ENCODE results near the gene BBS1. TPM values are rescaled to one million over a fixed set of nuclear protein-coding genes. Genes with fewer than 3 reads are reported as not detected.
A peak's percentile ranks its signal among the peaks of the same experiment; 100 is the strongest.

Gene BBS1
- total RNA-seq, 2 experiments from 2014 or later = 10.6 to 14.0 TPM

DNA sequence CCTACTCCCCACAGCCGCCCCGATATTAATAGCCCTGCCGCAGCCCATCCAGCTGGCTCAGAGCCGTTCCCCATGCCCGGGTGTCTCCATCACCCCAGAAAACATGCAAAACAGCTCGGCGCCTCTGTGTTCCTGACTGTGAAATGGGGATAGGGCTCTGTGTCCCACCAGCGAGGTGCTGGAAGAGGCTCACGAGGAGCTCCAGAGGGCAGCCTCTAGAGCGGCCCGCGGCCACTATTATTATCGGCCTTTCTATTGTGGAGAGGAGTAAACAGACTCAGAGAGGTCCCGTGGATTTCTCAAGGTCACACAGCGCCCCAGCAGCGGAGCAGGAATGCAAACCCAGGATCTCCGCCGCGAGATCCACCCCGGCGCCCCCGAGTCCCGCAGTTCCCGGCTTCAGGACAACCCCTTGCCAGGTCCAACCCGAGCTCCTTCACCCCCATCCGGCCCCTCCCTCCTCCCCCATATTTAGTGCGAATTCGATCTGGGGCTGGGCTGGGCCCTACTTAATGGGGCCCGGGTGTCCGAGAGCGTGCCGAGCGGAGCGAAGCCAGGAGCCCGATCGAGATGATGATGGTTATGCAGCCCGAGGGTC is 36.0 kb downstream of the BBS1 start, which contains the start of gene ACTN3:
TSS of gene ACTN3 (plus strand) at position 536 of the 598 bp plus-strand sequence. CDS start at position 571, 35 bp downstream.
- Mint-ChIP-seq H3K36me3 (ENCODE audit: low read depth) (peaks cover 19% of the 10 kb centered on the region), H3K27ac (peak within 1 kb of the TSS; percentile 75), H3K4me1 (ENCODE audit: low read depth) (peaks cover 38% of the 10 kb centered on the region), H3K27me3 (ENCODE audit: low read depth) (peaks cover 19% of the 10 kb centered on the region), H3K4me3 (peak within 1 kb of the TSS; percentile 83), H3K9me3 (ENCODE audit: insufficient read depth) (no peaks in the 10 kb centered on the region)
- CTCF ChIA-PET = interaction anchor here (1.0 to 2.9 kb wide), 5 partner anchors 23 to 297 kb away, joined by 3 to 30 read pairs (median 5); partner anchors contain the start of genes CCDC87, CCS, RBM4B and RCE1
- ATAC-seq (no peak), DNase-seq (peak; percentile 26)
- POLR2A ChIA-PET = interaction anchor here (0.6 to 2.1 kb wide), 8 partner anchors 11 to 295 kb away, joined by 3 to 18 read pairs (median 4); partner anchors contain the start of genes DPP3, RBM14, RBM4 and RBM4B

DNA sequence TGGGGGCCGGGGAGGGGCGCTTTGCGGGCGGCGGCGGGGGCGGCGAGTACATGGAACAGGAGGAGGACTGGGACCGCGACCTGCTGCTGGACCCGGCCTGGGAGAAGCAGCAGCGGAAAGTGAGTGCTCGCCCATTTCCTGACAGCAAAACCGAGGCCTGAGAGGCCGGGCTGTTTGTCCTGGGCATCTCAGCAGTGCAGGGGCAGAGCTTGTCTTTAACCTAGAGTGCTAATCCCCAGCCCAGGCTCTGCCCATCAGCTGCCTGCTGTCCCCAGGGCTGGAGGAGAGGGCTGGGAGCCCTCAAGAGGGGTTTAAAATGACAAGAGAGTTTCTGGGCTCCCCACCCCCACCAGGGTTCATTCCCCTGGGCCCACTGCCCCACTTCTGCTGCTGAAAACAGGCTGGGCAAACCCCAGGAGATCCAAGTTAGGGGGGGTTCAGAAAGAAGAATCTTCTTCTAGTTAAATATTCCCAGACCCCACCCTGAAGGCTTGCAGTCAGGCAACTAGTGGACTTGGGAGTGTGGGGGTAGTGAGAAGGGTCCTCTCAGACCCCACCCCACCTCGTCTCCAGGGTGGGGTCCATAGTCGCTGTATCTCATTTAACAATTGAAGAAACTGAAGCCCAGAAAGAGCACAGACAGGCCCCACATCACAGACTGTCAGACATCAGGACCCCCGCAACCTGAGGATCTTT is 36.7 kb downstream of the BBS1 start:
- no peaks in the 10 kb centered on the region for H3K9me3 Mint-ChIP-seq (ENCODE audit: insufficient read depth)
- peak overlapping the region; percentile 83 for H3K4me3 Mint-ChIP-seq
- ChIA-PET POLR2A (interaction anchor here (0.6 to 1.7 kb wide), 3 partner anchors 12 to 295 kb away, joined by 3 to 5 read pairs (median 4); no protein-coding TSS in a partner anchor), CTCF (interaction anchor here (1.0 to 2.6 kb wide), 3 partner anchors 131 to 296 kb away, joined by 3 to 30 read pairs (median 3); partner anchors contain the start of genes RBM4B and RCE1)
- DNase-seq = no peak
- peaks cover 19% of the 10 kb centered on the region for H3K27me3 Mint-ChIP-seq (ENCODE audit: low read depth)
- H3K27ac Mint-ChIP-seq = no peak overlapping the region
- H3K36me3 Mint-ChIP-seq (ENCODE audit: low read depth) = peaks cover 12% of the 10 kb centered on the region
- no peak for ATAC-seq
- peaks cover 33% of the 10 kb centered on the region for H3K4me1 Mint-ChIP-seq (ENCODE audit: low read depth)

DNA sequence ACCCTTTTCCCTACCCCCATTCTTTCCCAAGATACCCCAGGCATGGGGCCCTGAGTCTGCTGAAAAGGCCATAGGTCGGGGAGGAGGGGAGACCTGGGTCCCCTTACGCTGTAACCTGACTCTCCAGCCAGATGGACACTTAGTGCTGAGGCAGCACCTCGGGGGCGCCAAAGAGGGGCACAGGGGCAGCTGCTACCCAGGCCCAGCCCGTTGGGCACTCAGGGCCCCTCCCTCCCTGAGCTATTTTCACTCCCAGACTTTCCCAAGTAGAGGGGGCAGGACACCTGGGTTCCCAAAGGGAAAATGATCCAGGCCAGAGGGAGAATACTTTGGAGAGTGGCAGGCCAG is 37.2 kb downstream of the BBS1 start:
- Mint-ChIP-seq H3K27me3 (ENCODE audit: low read depth) (peaks cover 19% of the 10 kb centered on the region), H3K36me3 (ENCODE audit: low read depth) (peaks cover 7% of the 10 kb centered on the region), H3K9me3 (ENCODE audit: insufficient read depth) (no peaks in the 10 kb centered on the region), H3K4me3 (peak overlapping the region; percentile 16), H3K27ac (no peak overlapping the region), H3K4me1 (ENCODE audit: low read depth) (peaks cover 28% of the 10 kb centered on the region)
- CTCF ChIA-PET = no interaction called here
- POLR2A ChIA-PET = no interaction called here
- ATAC-seq (no peak), DNase-seq (no peak)

DNA sequence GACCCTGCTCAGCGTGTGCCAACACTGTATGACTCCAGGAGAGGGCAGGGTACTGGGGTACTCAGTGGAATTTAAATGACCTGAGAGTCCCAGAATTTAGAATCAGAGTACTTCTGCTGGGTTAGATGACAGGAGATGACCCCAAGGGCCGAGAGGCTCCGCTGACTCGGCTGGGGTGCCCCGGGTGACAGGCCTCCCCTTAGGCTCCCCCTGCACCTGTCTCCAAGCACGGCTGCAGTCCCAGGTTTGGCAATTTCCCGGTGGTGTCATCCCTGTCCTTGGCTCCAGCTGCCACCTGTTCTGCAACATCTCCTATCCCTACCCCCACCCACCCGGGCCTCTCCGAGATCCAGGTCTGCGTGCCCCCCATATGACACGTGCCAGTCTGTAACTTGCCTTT is 37.6 kb downstream of the BBS1 start:
- ChIA-PET POLR2A (no interaction called here), CTCF (no interaction called here)
- no peak for ATAC-seq
- Mint-ChIP-seq H3K4me1 (ENCODE audit: low read depth) (peaks cover 25% of the 10 kb centered on the region), H3K9me3 (ENCODE audit: insufficient read depth) (no peaks in the 10 kb centered on the region), H3K27ac (no peak overlapping the region), H3K36me3 (ENCODE audit: low read depth) (peaks cover 4% of the 10 kb centered on the region), H3K4me3 (peak overlapping the region; percentile 16), H3K27me3 (ENCODE audit: low read depth) (peaks cover 19% of the 10 kb centered on the region)
- DNase-seq = no peak

DNA sequence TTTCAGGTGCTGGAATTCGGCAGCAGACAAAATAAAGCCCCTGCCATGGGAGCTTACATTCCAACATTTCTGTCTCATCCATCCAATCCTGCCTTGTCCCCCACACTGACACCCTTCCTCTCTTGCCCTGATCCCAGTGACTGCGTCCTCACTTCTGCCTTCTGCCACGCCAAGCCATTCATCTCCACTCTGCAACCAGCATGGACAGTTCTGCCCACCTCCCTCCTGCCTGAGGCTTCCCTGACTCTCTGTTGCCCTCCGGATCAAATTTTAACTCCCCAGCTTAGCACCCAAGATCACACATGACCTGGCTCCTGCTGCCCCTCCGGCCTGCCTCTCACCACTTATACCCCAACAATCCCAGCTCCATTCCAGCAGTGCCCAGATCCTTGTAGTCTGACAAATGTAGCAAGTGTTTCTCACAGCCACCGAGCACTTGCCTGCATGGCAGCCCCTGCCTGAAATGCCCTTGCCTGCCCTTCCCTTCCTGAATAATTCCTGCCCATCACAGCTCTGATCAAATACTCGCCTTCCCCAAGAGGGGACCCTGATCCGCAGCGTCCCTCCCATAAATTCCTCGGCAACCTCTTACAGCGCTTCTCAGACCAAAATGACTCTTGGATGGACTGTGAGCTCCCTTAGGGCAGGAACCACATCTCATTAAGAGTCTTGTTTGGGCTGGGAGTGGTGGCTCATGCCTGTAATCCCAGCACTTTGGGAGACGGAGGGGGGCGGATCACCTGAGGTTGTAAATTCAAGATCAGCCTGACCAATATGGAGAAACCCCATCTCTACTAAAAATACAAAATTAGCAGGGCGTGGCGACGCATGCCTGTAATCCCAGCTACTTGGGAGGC is 38.6 kb downstream of the BBS1 start:
- Mint-ChIP-seq H3K36me3 (ENCODE audit: low read depth) (no peaks in the 10 kb centered on the region), H3K4me3 (no peak overlapping the region), H3K9me3 (ENCODE audit: insufficient read depth) (no peaks in the 10 kb centered on the region), H3K4me1 (ENCODE audit: low read depth) (peaks cover 15% of the 10 kb centered on the region), H3K27ac (no peak overlapping the region), H3K27me3 (ENCODE audit: low read depth) (peaks cover 19% of the 10 kb centered on the region)
- POLR2A ChIA-PET = interaction anchor here (0.8 kb wide), 1 partner anchor 129 kb away, joined by 4 read pairs; no protein-coding TSS in a partner anchor
- CTCF ChIA-PET = interaction anchor here (1.2 kb wide), 1 partner anchor 89 kb away, joined by 3 read pairs; the partner anchor contains the start of gene RBM4
- DNase-seq = no peak
- no peak for ATAC-seq

DNA sequence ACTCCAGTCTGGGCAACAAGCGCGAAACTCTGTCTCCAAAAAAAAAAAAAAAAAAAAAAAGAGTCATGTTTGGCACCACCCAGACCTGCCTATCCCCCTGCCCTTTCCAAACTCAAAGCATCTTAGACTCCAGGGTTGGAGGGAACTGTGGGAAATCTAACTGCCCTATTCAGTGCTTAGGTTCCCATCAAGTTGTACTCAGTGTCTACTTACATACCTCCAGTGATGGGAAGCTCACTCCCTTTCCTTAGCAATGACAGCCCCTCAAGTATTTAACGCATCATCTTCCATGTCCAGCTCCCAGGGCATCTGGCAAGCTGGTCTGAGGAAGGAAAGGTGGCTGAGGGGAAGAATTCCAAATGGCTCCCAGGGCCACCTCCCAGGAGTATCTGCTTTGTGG is 39.3 kb downstream of the BBS1 start:
- H3K27ac Mint-ChIP-seq = no peak overlapping the region
- DNase-seq (no peak), ATAC-seq (no peak)
- no peaks in the 10 kb centered on the region for H3K36me3 Mint-ChIP-seq (ENCODE audit: low read depth)
- CTCF ChIA-PET = interaction anchor here (1.2 kb wide), 1 partner anchor 89 kb away, joined by 3 read pairs; the partner anchor contains the start of gene RBM4
- H3K4me1 Mint-ChIP-seq (ENCODE audit: low read depth) = peaks cover 10% of the 10 kb centered on the region
- POLR2A ChIA-PET = interaction anchor here (0.6 to 0.8 kb wide), 2 partner anchors 62 to 129 kb away, joined by 3 to 4 read pairs; no protein-coding TSS in a partner anchor
- no peak overlapping the region for H3K4me3 Mint-ChIP-seq
- peaks cover 19% of the 10 kb centered on the region for H3K27me3 Mint-ChIP-seq (ENCODE audit: low read depth)
- H3K9me3 Mint-ChIP-seq (ENCODE audit: insufficient read depth) = no peaks in the 10 kb centered on the region

DNA sequence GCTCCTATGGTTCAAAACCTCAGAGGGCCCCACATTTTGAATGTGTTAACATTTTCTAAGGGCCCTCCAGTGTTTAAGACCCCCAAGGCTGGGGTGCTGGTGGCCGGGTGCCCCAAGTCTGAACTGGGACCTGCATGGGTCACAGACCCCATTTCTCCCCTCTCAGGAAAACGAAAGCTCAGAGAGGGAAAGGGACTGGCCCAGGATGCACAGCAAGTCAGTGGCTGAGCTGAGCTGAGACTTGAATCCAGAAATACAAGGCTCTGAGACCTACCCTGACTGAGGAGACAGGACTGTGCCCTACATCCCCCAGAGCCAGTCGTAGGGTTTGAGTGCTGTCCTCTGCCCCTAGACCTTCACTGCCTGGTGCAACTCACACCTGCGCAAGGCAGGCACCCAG is 40.5 kb downstream of the BBS1 start:
- H3K9me3 Mint-ChIP-seq (ENCODE audit: insufficient read depth) = no peaks in the 10 kb centered on the region
- H3K27me3 Mint-ChIP-seq (ENCODE audit: low read depth) = peaks cover 19% of the 10 kb centered on the region
- ChIA-PET POLR2A (no interaction called here), CTCF (no interaction called here)
- H3K4me3 Mint-ChIP-seq = no peak overlapping the region
- no peak overlapping the region for H3K27ac Mint-ChIP-seq
- ATAC-seq = no peak
- peaks cover 7% of the 10 kb centered on the region for H3K4me1 Mint-ChIP-seq (ENCODE audit: low read depth)
- DNase-seq = no peak
- no peaks in the 10 kb centered on the region for H3K36me3 Mint-ChIP-seq (ENCODE audit: low read depth)

DNA sequence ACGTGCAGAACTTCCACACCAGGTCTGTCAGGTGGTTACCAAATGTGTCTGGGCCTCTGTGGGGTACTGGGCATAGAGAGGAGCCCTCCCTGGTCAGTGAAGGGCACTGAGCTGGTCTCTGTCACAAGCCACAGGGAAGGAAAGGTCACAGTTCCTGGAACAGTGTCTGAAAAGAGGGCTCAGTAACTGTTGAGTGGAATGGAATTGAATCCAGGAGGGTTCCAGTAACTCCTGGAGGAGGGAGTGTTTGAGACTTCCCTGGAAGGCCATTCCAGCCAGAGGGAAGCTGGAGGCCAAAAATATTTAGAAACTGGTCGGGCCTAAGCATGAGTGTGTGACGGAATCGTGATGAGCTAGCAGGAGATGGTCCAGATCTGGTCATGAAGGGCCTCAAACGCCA is 44.2 kb downstream of the BBS1 start:
- no peak overlapping the region for H3K4me3 Mint-ChIP-seq
- no peaks in the 10 kb centered on the region for H3K9me3 Mint-ChIP-seq (ENCODE audit: insufficient read depth)
- ChIA-PET POLR2A (interaction anchor here (0.9 kb wide), 2 partner anchors 63 to 124 kb away, joined by 3 read pairs; no protein-coding TSS in a partner anchor), CTCF (no interaction called here)
- no peak overlapping the region for H3K27ac Mint-ChIP-seq
- no peaks in the 10 kb centered on the region for H3K4me1 Mint-ChIP-seq (ENCODE audit: low read depth)
- DNase-seq = no peak
- ATAC-seq = no peak
- H3K36me3 Mint-ChIP-seq (ENCODE audit: low read depth) = no peaks in the 10 kb centered on the region
- H3K27me3 Mint-ChIP-seq (ENCODE audit: low read depth) = peaks cover 12% of the 10 kb centered on the region

DNA sequence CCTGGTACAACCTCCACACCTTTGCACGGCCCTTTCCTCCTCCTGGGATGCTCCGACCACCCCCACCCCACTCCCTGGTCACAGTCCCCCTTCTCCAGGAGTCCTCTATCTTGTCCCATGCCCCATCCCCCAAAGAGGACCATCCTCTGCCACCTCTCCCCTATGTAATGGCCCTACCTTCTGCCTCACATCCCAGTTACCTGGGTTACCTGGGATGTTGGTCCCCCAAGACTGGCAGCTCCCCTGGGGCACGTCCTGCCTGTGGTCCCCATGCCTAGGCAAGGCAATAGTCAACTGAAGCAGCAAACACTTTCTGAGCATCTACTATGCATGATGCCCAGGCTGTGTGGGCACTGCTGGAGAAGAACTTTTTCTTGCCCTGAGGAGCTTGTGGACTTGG is 45.0 kb downstream of the BBS1 start:
- DNase-seq = no peak
- Mint-ChIP-seq H3K9me3 (ENCODE audit: insufficient read depth) (no peaks in the 10 kb centered on the region), H3K36me3 (ENCODE audit: low read depth) (no peaks in the 10 kb centered on the region), H3K27me3 (ENCODE audit: low read depth) (peaks cover 5% of the 10 kb centered on the region), H3K4me3 (no peak overlapping the region), H3K27ac (peak overlapping the region; percentile 52), H3K4me1 (ENCODE audit: low read depth) (no peaks in the 10 kb centered on the region)
- ChIA-PET POLR2A (interaction anchor here (0.6 to 0.9 kb wide), 2 partner anchors 10 to 123 kb away, joined by 3 read pairs; no protein-coding TSS in a partner anchor), CTCF (interaction anchor here (0.8 kb wide), 1 partner anchor 167 kb away, joined by 3 read pairs; no protein-coding TSS in a partner anchor)
- no peak for ATAC-seq

DNA sequence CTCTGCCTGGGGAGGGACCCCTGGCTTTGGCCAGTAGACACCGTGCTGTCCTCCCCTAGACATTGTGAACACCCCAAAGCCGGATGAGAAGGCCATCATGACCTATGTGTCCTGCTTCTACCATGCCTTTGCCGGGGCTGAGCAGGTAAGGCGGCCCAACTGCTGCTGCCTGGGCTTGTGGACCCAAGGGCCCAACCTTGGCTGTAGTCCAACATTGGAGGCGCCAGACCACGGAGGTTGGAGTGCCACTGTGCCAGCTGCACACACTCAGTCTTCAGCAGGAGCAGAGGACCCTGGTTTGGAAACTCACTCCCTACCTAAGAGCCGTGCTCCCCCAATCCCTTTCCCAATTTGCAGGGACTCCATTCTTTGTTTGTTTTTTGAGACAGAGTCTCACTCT is 45.7 kb downstream of the BBS1 start:
- ChIA-PET CTCF (no interaction called here), POLR2A (no interaction called here)
- no peak overlapping the region for H3K4me3 Mint-ChIP-seq
- H3K27me3 Mint-ChIP-seq (ENCODE audit: low read depth) = peaks cover 3% of the 10 kb centered on the region
- H3K9me3 Mint-ChIP-seq (ENCODE audit: insufficient read depth) = no peaks in the 10 kb centered on the region
- DNase-seq (no peak), ATAC-seq (no peak)
- H3K36me3 Mint-ChIP-seq (ENCODE audit: low read depth) = no peaks in the 10 kb centered on the region
- no peak overlapping the region for H3K27ac Mint-ChIP-seq
- no peaks in the 10 kb centered on the region for H3K4me1 Mint-ChIP-seq (ENCODE audit: low read depth)

DNA sequence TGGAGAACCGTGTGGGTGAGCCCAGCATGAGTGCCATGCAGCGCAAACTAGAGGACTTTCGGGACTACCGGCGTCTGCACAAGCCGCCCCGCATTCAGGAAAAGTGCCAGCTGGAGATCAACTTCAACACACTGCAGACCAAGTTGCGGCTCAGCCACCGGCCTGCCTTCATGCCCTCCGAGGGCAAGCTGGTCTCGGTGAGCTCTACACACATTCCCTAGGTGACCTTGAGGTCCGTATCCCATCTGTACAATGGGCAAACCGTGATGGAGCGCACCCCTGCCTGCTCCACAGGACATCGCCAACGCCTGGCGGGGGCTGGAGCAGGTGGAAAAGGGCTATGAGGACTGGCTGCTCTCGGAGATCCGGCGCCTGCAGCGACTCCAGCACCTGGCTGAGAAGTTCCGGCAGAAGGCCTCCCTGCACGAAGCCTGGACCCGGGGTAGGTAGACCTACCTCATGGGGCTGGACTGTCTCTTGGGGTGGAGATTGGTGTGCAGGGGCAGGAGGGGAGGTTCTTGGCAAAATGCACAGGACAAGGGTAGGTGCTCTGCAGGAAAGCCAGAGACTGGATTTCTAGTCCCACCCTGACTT is 47.4 kb downstream of the BBS1 start:
- Mint-ChIP-seq H3K4me3 (no peak overlapping the region), H3K27ac (no peak overlapping the region), H3K27me3 (ENCODE audit: low read depth) (peaks cover 3% of the 10 kb centered on the region), H3K4me1 (ENCODE audit: low read depth) (no peaks in the 10 kb centered on the region), H3K9me3 (ENCODE audit: insufficient read depth) (no peaks in the 10 kb centered on the region), H3K36me3 (ENCODE audit: low read depth) (no peaks in the 10 kb centered on the region)
- CTCF ChIA-PET = no interaction called here
- POLR2A ChIA-PET = no interaction called here
- ATAC-seq (no peak), DNase-seq (no peak)
